ENCODE results near the gene MRPS34.

- TF ChIP-seq CTCF (IDR thresholded peaks at IDR 0.05) (no peak), POLR2AphosphoS5 (IDR thresholded peaks at IDR 0.05) (no peak)
Observed at GRCh38 chr16:1731603-1732002, 41.3 kb downstream of the MRPS34 start.
